Measurements from ENCODE around the gene TRPV3.
"Not testable (repeated sequence)": the region's sequence is repeated elsewhere in the genome, so short reads cannot be mapped to it uniquely, and the experiment has no call there.

TRPV3 gene

DNA sequence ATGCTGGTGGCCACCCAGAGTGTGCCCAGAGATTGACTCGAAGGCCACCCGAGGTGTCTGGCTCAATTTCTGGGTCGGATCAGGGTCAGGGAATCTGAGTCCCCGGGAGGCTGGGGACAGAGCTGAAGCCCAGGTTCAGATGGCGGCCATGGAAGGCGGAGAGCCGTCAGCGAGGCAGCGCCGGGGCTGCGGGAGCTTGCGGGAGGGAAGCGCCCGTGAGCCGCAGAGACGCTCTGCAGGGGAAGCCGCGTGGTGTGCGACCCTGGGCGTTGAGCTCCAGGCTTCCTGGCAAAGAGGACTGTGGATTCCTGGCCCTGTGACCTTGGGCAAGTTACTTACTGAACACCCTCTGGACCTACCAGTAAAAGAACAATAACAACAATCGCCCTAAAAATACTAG, 85.5 kb downstream of the TRPV3 start:
- no peaks in the 10 kb centered on the region for H3K4me1 ChIP-seq (ENCODE audit: control insufficient read depth, low read length)
- no peak overlapping the region for H3K4me2 ChIP-seq (ENCODE audit: low read length)
- H3K4me3 ChIP-seq (ENCODE audit: low read length): no peak overlapping the region
- no peaks in the 10 kb centered on the region for H3F3A ChIP-seq (ENCODE audit: control insufficient read depth, insufficient read depth)
- H3K9me2 ChIP-seq (replicated peaks; ENCODE audit: control insufficient read depth, low read length): no peaks in the 10 kb centered on the region
- H4K20me1 ChIP-seq (ENCODE audit: control insufficient read depth, insufficient read depth, low read depth, low read length): no peaks in the 10 kb centered on the region
- peaks cover 14% of the 10 kb centered on the region for H3K27me3 ChIP-seq (ENCODE audit: control insufficient read depth, low read length)
- H3K36me3 ChIP-seq (ENCODE audit: control insufficient read depth, low read length): no peaks in the 10 kb centered on the region
- H3K79me2 ChIP-seq (ENCODE audit: control insufficient read depth, low read length): no peaks in the 10 kb centered on the region
- H3K9me3 ChIP-seq (ENCODE audit: control insufficient read depth, insufficient read depth, low read length): no peaks in the 10 kb centered on the region
- no peak overlapping the region for H3K27ac ChIP-seq (ENCODE audit: low read depth, low read length)
- TF ChIP-seq, protein P1, sequence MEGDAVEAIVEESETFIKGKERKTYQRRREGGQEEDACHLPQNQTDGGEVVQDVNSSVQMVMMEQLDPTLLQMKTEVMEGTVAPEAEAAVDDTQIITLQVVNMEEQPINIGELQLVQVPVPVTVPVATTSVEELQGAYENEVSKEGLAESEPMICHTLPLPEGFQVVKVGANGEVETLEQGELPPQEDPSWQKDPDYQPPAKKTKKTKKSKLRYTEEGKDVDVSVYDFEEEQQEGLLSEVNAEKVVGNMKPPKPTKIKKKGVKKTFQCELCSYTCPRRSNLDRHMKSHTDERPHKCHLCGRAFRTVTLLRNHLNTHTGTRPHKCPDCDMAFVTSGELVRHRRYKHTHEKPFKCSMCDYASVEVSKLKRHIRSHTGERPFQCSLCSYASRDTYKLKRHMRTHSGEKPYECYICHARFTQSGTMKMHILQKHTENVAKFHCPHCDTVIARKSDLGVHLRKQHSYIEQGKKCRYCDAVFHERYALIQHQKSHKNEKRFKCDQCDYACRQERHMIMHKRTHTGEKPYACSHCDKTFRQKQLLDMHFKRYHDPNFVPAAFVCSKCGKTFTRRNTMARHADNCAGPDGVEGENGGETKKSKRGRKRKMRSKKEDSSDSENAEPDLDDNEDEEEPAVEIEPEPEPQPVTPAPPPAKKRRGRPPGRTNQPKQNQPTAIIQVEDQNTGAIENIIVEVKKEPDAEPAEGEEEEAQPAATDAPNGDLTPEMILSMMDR (IDR thresholded peaks at IDR 0.05; ENCODE audit: low read depth, low read length, poor library complexity, severe bottlenecking): no peak
- TF ChIP-seq EZH2phosphoT487 (IDR thresholded peaks at IDR 0.05; ENCODE audit: borderline replicate concordance, low read length): no peak

GRCh38 chr17:3471599-3471998, 86.0 kb downstream of the TRPV3 start, which contains the start of gene SPATA22:
Gene SPATA22, minus strand, starts transcription at chr17:3471819. Its CDS starts 2,494 bp downstream, at chr17:3469325.
- H3K27ac ChIP-seq (ENCODE audit: low read depth, low read length): no peak within 1 kb of the TSS
- H3K36me3 ChIP-seq (ENCODE audit: control insufficient read depth, low read length): no peaks in the 10 kb centered on the region
- no peak for TF ChIP-seq EZH2phosphoT487 (IDR thresholded peaks at IDR 0.05; ENCODE audit: borderline replicate concordance, low read length)
- TF ChIP-seq, protein P1 (IDR thresholded peaks at IDR 0.05; ENCODE audit: low read depth, low read length, poor library complexity, severe bottlenecking): no peak
- H3K27me3 ChIP-seq (ENCODE audit: control insufficient read depth, low read length): peaks cover 14% of the 10 kb centered on the region
- no peak within 1 kb of the TSS for H3K4me3 ChIP-seq (ENCODE audit: low read length)
- no peaks in the 10 kb centered on the region for H3K9me2 ChIP-seq (replicated peaks; ENCODE audit: control insufficient read depth, low read length)
- H4K20me1 ChIP-seq (ENCODE audit: control insufficient read depth, insufficient read depth, low read depth, low read length): no peaks in the 10 kb centered on the region
- no peaks in the 10 kb centered on the region for H3F3A ChIP-seq (ENCODE audit: control insufficient read depth, insufficient read depth)
- no peak within 1 kb of the TSS for H3K4me2 ChIP-seq (ENCODE audit: low read length)
- H3K9me3 ChIP-seq (ENCODE audit: control insufficient read depth, insufficient read depth, low read length): no peaks in the 10 kb centered on the region
- H3K4me1 ChIP-seq (ENCODE audit: control insufficient read depth, low read length): no peaks in the 10 kb centered on the region
- no peaks in the 10 kb centered on the region for H3K79me2 ChIP-seq (ENCODE audit: control insufficient read depth, low read length)

DNA sequence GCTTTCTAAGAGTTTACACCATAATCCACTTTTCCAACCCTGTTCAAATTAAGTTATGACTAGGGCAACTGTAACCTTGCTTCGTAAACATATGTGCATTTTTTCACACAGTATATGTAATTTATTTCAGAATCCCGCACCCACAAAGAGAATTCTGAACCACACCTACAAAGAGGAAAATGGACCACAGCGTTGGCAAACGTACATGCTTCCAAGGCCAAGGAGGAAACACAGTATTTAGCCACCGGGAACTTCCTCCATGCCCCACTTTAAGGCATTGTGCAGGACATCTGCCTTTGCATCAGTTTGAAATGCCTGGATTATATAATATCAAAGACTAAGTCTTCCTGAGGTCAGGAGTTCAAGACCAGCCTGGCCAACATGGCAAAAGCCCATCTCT, 88.1 kb downstream of the TRPV3 start:
- Histone ChIP-seq H3K4me3 (ENCODE audit: low read length) (no peak overlapping the region), H3K36me3 (ENCODE audit: control insufficient read depth, low read length) (no peaks in the 10 kb centered on the region), H3F3A (ENCODE audit: control insufficient read depth, insufficient read depth) (no peaks in the 10 kb centered on the region), H3K9me3 (ENCODE audit: control insufficient read depth, insufficient read depth, low read length) (no peaks in the 10 kb centered on the region), H3K4me2 (ENCODE audit: low read length) (no peak overlapping the region), H3K4me1 (ENCODE audit: control insufficient read depth, low read length) (no peaks in the 10 kb centered on the region), H3K79me2 (ENCODE audit: control insufficient read depth, low read length) (no peaks in the 10 kb centered on the region), H3K27me3 (ENCODE audit: control insufficient read depth, low read length) (peaks cover 10% of the 10 kb centered on the region), H4K20me1 (ENCODE audit: control insufficient read depth, insufficient read depth, low read depth, low read length) (no peaks in the 10 kb centered on the region), H3K9me2 (replicated peaks; ENCODE audit: control insufficient read depth, low read length) (no peaks in the 10 kb centered on the region), H3K27ac (ENCODE audit: low read depth, low read length) (no peak overlapping the region)
- no peak for TF ChIP-seq EZH2phosphoT487 (IDR thresholded peaks at IDR 0.05; ENCODE audit: borderline replicate concordance, low read length)
- TF ChIP-seq, protein P1 (IDR thresholded peaks at IDR 0.05; ENCODE audit: low read depth, low read length, poor library complexity, severe bottlenecking): no peak

DNA sequence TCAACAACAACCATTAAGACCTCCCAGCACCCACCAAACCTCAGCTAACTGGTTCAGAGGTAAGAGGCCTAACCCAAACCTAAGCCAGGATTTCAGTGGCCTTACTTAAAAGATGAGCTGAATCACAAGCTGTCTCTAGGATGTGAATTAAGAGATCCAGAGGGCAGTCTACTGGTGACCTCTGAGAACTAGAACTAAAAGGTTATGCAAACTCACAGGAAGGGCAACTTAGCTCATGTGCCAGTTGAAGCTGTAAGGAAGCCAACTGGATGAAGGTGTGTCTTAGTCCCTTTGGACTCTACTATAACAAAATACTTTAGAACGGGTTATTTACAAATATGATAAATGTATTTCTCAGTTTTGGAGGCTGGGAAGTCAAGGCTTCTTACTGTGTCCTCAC, 91.3 kb downstream of the TRPV3 start:
- not testable (repeated sequence) for H3K4me3 ChIP-seq (ENCODE audit: low read length); H3F3A ChIP-seq (ENCODE audit: control insufficient read depth, insufficient read depth); H3K79me2 ChIP-seq (ENCODE audit: control insufficient read depth, low read length); H3K36me3 ChIP-seq (ENCODE audit: control insufficient read depth, low read length); H3K9me3 ChIP-seq (ENCODE audit: control insufficient read depth, insufficient read depth, low read length); H3K9me2 ChIP-seq (replicated peaks; ENCODE audit: control insufficient read depth, low read length); H4K20me1 ChIP-seq (ENCODE audit: control insufficient read depth, insufficient read depth, low read depth, low read length); H3K27ac ChIP-seq (ENCODE audit: low read depth, low read length); H3K4me2 ChIP-seq (ENCODE audit: low read length); H3K4me1 ChIP-seq (ENCODE audit: control insufficient read depth, low read length)
- H3K27me3 ChIP-seq (ENCODE audit: control insufficient read depth, low read length): peaks cover 10% of the 10 kb centered on the region
